Caco-2 (cell line): ENCODE measurements around the gene MARCKS. TPM values are rescaled to one million over a fixed set of nuclear protein-coding genes. Genes with fewer than 3 reads are reported as not detected.

Source experiments
- BruUV-seq: library from RNA; stranded (reverse); fragments of 400-500 nt; replicated peaks from 2 replicates; lab custom pipeline; 2021; lab: Mats Ljungman, UMichigan
- CTCF ChIA-PET: fragments of 300-600 bp; sonication (Branson Sonifier 250); formaldehyde crosslinking; loops from one replicate; lab custom pipeline; 2022; ENCODE audit warnings: antibody characterized with exemption; lab: Charles Lee
- POLR2A ChIA-PET: fragments of 300-600 bp; sonication (Branson Sonifier 250); formaldehyde crosslinking; loops from one replicate; lab custom pipeline; 2022; ENCODE audit warnings: antibody characterized with exemption; lab: Charles Lee
- DNase-seq, 2 experiments: peaks; one replicate each; pipeline versions ENCODE4 v3.0.0 to v3.0.0-alpha.2; 2020 to 2022
- H3K27me3 ChIP-seq: replicated peaks from 2 replicates; pipeline ENCODE4 v1.6.0; 2011; ENCODE audit warnings: low read length; ENCODE audit not compliant: control insufficient read depth, insufficient read depth
- H3K36me3 ChIP-seq: 2 replicates; pipeline ENCODE4 v1.5.1; 2011; ENCODE audit warnings: low read length; ENCODE audit not compliant: control insufficient read depth, insufficient read depth
- H3K4me1 ChIP-seq: fragments of 250-450 bp; sonication (Bioruptor Pico); 2 replicates; pipeline ENCODE4 v1.5.1; 2020; ENCODE audit warnings: mild to moderate bottlenecking
- H3K4me3 ChIP-seq: 2 replicates; pipeline ENCODE4 v1.5.1; 2011; ENCODE audit warnings: low read depth, mild to moderate bottlenecking, control low read depth, low read length
- H3K9me3 ChIP-seq: fragments of 250-450 bp; sonication (Bioruptor Pico); 2 replicates; pipeline ENCODE4 v1.5.1; 2020; ENCODE audit warnings: mild to moderate bottlenecking, moderate library complexity
- H3K27ac Mint-ChIP-seq: one replicate; pipeline ENCODE4 v1.8.0; 2022; ENCODE audit warnings: mixed read lengths; ENCODE audit not compliant: unreplicated experiment
- H3K27me3 Mint-ChIP-seq: one replicate; pipeline ENCODE4 v1.8.0; 2022; ENCODE audit warnings: mixed read lengths; ENCODE audit not compliant: insufficient read depth, unreplicated experiment
- H3K36me3 Mint-ChIP-seq: one replicate; pipeline ENCODE4 v1.8.0; 2022; ENCODE audit warnings: mild to moderate bottlenecking, mixed read lengths; ENCODE audit not compliant: insufficient read depth, unreplicated experiment
- H3K4me1 Mint-ChIP-seq: one replicate; pipeline ENCODE4 v1.8.0; 2022; ENCODE audit warnings: low read depth, mixed read lengths; ENCODE audit not compliant: unreplicated experiment
- H3K4me3 Mint-ChIP-seq: one replicate; pipeline ENCODE4 v1.8.0; 2022; ENCODE audit warnings: mild to moderate bottlenecking, moderate library complexity, mixed read lengths; ENCODE audit not compliant: unreplicated experiment
- H3K9me3 Mint-ChIP-seq: one replicate; pipeline ENCODE4 v1.8.0; 2022; ENCODE audit warnings: mixed read lengths; ENCODE audit not compliant: unreplicated experiment
- intact Hi-C: fragments of 100-400 bp; cut with micrococcal nuclease; formaldehyde crosslinking; loops from one replicate; pipeline ENCODE4 v1.10.0; 2022; ENCODE audit not compliant: unreplicated experiment
- total RNA-seq: library from RNA; stranded (reverse); gene quantifications from 2 replicates; pipeline ENCODE4 v1.2.3, GENCODE V29; 2022
- TF ChIP-seq, protein P1 (sequence below), 2 experiments: fragments of 200-600 bp in 1 of 2; IDR thresholded peaks; 1 replicate in 1 of 2; 2 replicates in 1 of 2; pipeline versions ENCODE4 v1.5.1 to v1.8.0; 2011 to 2022; ENCODE audit warnings: antibody characterized with exemption in 1 of 2, control low read depth in 1 of 2, inconsistent platforms in 1 of 2, low read depth in 1 of 2, low read length in 1 of 2, mild to moderate bottlenecking in 1 of 2, moderate library complexity in 1 of 2; ENCODE audit not compliant: insufficient read depth in 1 of 2, severe bottlenecking in 1 of 2, unreplicated experiment in 1 of 2

Gene MARCKS
- total RNA-seq, 1 experiment from 2014 or later = 153 TPM

DNA sequence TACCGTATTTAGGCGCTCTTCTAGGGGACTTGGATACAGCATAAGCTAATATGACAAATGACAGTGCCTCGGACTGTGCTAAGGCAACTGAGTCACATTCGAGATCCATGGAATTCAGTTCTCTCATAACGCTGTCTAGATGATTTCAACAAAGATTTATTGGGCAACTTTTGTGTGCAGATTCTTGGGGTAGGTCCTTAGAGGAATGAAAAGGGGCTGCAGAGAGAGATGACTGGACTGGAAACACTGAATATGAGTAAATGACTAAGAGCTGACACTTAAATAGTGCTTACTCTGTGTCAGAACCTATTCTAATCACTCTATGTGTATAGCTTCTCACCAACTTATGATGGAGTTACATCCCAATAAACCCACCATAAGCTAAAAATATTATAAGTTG, 36.4 kb upstream of the MARCKS start:
- Mint-ChIP-seq H3K4me1 (no peaks in the 10 kb centered on the region), H3K9me3 (no peaks in the 10 kb centered on the region), H3K27ac (no peak overlapping the region), H3K36me3 (no peaks in the 10 kb centered on the region), H3K4me3 (no peak overlapping the region), H3K27me3 (no peaks in the 10 kb centered on the region)
- no peak overlapping the region for H3K4me3 ChIP-seq
- H3K4me1 ChIP-seq = peaks cover 16% of the 10 kb centered on the region
- TF ChIP-seq, protein P1, sequence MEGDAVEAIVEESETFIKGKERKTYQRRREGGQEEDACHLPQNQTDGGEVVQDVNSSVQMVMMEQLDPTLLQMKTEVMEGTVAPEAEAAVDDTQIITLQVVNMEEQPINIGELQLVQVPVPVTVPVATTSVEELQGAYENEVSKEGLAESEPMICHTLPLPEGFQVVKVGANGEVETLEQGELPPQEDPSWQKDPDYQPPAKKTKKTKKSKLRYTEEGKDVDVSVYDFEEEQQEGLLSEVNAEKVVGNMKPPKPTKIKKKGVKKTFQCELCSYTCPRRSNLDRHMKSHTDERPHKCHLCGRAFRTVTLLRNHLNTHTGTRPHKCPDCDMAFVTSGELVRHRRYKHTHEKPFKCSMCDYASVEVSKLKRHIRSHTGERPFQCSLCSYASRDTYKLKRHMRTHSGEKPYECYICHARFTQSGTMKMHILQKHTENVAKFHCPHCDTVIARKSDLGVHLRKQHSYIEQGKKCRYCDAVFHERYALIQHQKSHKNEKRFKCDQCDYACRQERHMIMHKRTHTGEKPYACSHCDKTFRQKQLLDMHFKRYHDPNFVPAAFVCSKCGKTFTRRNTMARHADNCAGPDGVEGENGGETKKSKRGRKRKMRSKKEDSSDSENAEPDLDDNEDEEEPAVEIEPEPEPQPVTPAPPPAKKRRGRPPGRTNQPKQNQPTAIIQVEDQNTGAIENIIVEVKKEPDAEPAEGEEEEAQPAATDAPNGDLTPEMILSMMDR (IDR thresholded peaks at IDR 0.05; ENCODE audit: insufficient read depth in 1 of 2, low read depth in 1 of 2, low read length in 1 of 2, severe bottlenecking in 1 of 2, unreplicated experiment in 1 of 2) = no peak
- no peak for DNase-seq
- ChIA-PET POLR2A (interaction anchor here (1.0 kb wide), 1 partner anchor 11 kb away, joined by 3 read pairs; no protein-coding TSS in a partner anchor), CTCF (no interaction called here)
- no peaks in the 10 kb centered on the region for H3K9me3 ChIP-seq
- no TSS peak for BruUV-seq
- H3K27me3 ChIP-seq = no peaks in the 10 kb centered on the region
- intact Hi-C loops = no loop called here
- H3K36me3 ChIP-seq = no peaks in the 10 kb centered on the region

DNA sequence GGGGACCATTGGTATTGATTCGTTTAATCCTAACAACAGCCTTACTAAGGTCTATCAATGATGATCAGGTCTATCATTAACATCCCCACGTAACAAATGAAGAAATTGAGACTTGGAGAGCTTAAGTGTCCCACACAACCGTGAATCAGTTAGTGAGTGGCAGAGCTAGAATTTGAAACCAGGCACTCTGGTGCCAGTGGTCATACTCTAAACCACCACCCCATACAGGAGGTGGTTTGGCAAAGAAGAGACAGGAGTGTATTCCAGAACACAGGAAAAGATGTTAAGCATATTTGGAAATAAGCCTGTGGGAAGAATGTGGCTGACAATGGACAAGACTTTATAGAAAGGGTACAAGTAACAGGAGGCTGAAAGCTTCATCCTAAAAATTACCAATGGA, 35.7 kb upstream of the MARCKS start:
- no peaks in the 10 kb centered on the region for H3K27me3 ChIP-seq
- Mint-ChIP-seq H3K4me3 (no peak overlapping the region), H3K27ac (no peak overlapping the region), H3K27me3 (no peaks in the 10 kb centered on the region), H3K4me1 (no peaks in the 10 kb centered on the region), H3K9me3 (no peaks in the 10 kb centered on the region), H3K36me3 (no peaks in the 10 kb centered on the region)
- DNase-seq = no peak
- no peaks in the 10 kb centered on the region for H3K36me3 ChIP-seq
- BruUV-seq = no TSS peak
- ChIA-PET POLR2A (interaction anchor here (1.0 kb wide), 1 partner anchor 12 kb away, joined by 3 read pairs; no protein-coding TSS in a partner anchor), CTCF (no interaction called here)
- intact Hi-C loops = no loop called here
- H3K4me1 ChIP-seq = peaks cover 16% of the 10 kb centered on the region
- H3K9me3 ChIP-seq = peaks cover 3% of the 10 kb centered on the region; the same call in 1 of the 2 replicates
- TF ChIP-seq, protein P1 (IDR thresholded peaks at IDR 0.05; ENCODE audit: insufficient read depth in 1 of 2, low read depth in 1 of 2, low read length in 1 of 2, severe bottlenecking in 1 of 2, unreplicated experiment in 1 of 2) = no peak
- H3K4me3 ChIP-seq = no peak overlapping the region

DNA sequence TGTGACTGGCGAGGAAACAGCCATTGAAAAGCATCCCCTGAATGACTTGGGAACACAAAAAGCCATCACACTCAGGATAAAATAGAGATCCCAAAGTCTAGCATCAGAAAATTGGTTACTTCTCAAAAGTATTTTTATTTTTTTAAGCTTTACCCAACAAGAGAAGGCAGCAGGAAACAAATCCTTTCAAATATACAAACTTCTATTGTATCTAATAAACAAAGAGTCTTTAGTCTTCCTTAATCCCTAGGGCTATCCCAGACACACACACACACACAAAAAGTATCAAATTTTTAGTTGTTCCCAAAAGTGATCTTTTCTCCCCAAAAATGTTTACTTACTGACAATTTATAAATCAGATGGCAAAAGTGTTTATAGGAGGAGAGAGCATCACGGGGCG, 33.2 kb upstream of the MARCKS start:
- Mint-ChIP-seq H3K9me3 (no peaks in the 10 kb centered on the region), H3K4me3 (no peak overlapping the region), H3K27me3 (no peaks in the 10 kb centered on the region), H3K36me3 (no peaks in the 10 kb centered on the region), H3K27ac (no peak overlapping the region), H3K4me1 (no peaks in the 10 kb centered on the region)
- Histone ChIP-seq H3K9me3 (peaks cover 4% of the 10 kb centered on the region; the same call in 1 of the 2 replicates), H3K4me1 (peaks cover 8% of the 10 kb centered on the region), H3K36me3 (no peaks in the 10 kb centered on the region), H3K27me3 (no peaks in the 10 kb centered on the region), H3K4me3 (no peak overlapping the region)
- CTCF ChIA-PET = no interaction called here
- POLR2A ChIA-PET = no interaction called here
- BruUV-seq = no TSS peak
- TF ChIP-seq, protein P1 (IDR thresholded peaks at IDR 0.05; ENCODE audit: insufficient read depth in 1 of 2, low read depth in 1 of 2, low read length in 1 of 2, severe bottlenecking in 1 of 2, unreplicated experiment in 1 of 2) = no peak
- no peak for DNase-seq
- intact Hi-C loops = no loop called here
